Uterus (tissue), 4 donors: ENCODE data around the gene ERICH3. TPM values are rescaled to one million over a fixed set of nuclear protein-coding genes. Genes with fewer than 3 reads are reported as not detected.

Experiments used
- DNase-seq, 2 donors: peaks; one replicate each; pipeline ENCODE4 v3.0.0-alpha.2; 2019 to 2020
- H3K27ac ChIP-seq, 2 donors: fragments of 200-600 bp; sonication (generic); 1 replicate in 1 of 2; 2 replicates in 1 of 2; pipeline ENCODE4 v1.5.1; 2016 to 2018
- H3K27me3 ChIP-seq, 2 donors: fragments of 200-600 bp; sonication (generic); one replicate each; pipeline ENCODE4 v1.5.1; 2018 to 2019; ENCODE audit warnings: control low read depth in 1 of 2
- H3K36me3 ChIP-seq, 2 donors: fragments of 200-600 bp; sonication (generic); one replicate each; pipeline ENCODE4 v1.5.1; 2019; ENCODE audit warnings: control low read depth in 1 of 2
- H3K4me1 ChIP-seq, 2 donors: fragments of 200-600 bp; sonication (generic); one replicate each; pipeline ENCODE4 v1.5.1; 2018 to 2019; ENCODE audit warnings: control low read depth in 1 of 2
- H3K4me3 ChIP-seq, 2 donors: fragments of 200-600 bp; sonication (generic); 1 replicate in 1 of 2; 2 replicates in 1 of 2; pipeline ENCODE4 v1.5.1; 2018 to 2019; ENCODE audit warnings: mild to moderate bottlenecking in 1 of 2
- H3K9me3 ChIP-seq, 2 donors: fragments of 200-600 bp; sonication (generic); one replicate each; pipeline ENCODE4 v1.5.1; 2019; ENCODE audit warnings: control low read depth in 1 of 2
- POLR2A ChIP-seq, 2 donors: fragments of 450-650 bp; IDR thresholded peaks; one replicate each; pipeline ENCODE4 v1.6.1; 2016; ENCODE audit warnings: antibody characterized with exemption in 2 of 2, mild to moderate bottlenecking in 1 of 2, moderate library complexity in 1 of 2
- intact Hi-C: fragments of 100-400 bp; cut with DNase I; formaldehyde crosslinking; loops from one replicate; pipeline ENCODE4 v1.15.1; 2023; ENCODE audit warnings: low total_unique reads
- total RNA-seq, 4 donors: library from RNA; depleted of rRNA in 3 of 4; stranded (reverse); fragments of >200 nt in 3 of 4; gene quantifications; one replicate each; pipeline versions ENCODE4 v1.1.0 to v1.2.4, GENCODE V29; 2014 to 2023
- TF ChIP-seq, protein P1 (sequence below), 4 experiments: fragments of 200-600 bp in 2 of 4; fragments of 450-650 bp in 2 of 4; sonication (generic) in 2 of 4; IDR thresholded peaks; one replicate each; pipeline ENCODE4 v1.5.1; 2016 to 2019; ENCODE audit warnings: antibody characterized with exemption in 4 of 4, mild to moderate bottlenecking in 2 of 4, moderate library complexity in 1 of 4
- donor health status: DM: yes; HTN: yes; CAD: no.

Gene ERICH3
- total RNA-seq, 4 donors from 2014 or later = under 0.01 to 3.7 (median 0.67) TPM

DNA sequence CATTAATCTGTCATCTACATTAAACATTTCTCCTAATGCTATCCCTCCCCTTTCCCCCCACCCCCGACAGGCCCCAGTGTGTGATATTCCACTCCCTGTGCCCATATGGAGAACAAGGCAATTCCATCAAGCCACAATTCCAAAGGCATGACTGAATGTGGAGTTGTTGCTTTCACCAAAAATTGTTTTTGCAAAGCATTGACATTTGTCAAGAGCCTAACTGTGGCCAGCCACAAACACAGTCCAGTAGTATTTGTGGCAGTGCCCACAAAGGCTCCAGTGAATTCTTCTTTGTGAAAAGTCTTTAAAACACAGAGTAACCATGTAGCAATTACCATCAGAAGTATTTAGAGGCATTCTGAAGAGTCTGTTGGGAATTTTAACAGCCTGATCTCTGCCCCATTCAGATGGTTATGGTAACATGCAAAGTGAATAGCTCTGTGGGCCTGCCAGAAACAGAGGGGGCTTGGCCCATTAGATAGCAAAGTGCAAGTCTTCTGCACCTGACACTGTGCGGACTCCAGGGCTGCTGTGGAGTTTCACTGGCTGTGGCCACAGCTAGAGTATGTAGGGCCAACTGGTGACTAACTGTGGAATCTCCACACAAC lies 149.6 kb downstream of the ERICH3 start:
- DNase-seq = no peak
- intact Hi-C loops = no loop called here
- Histone ChIP-seq H3K9me3 (no peaks in the 10 kb centered on the region), H3K27me3 (no peaks in the 10 kb centered on the region), H3K27ac (no peak overlapping the region), H3K4me1 (no peaks in the 10 kb centered on the region), H3K4me3 (no peak overlapping the region), H3K36me3 (no peaks in the 10 kb centered on the region)
- TF ChIP-seq, protein P1, sequence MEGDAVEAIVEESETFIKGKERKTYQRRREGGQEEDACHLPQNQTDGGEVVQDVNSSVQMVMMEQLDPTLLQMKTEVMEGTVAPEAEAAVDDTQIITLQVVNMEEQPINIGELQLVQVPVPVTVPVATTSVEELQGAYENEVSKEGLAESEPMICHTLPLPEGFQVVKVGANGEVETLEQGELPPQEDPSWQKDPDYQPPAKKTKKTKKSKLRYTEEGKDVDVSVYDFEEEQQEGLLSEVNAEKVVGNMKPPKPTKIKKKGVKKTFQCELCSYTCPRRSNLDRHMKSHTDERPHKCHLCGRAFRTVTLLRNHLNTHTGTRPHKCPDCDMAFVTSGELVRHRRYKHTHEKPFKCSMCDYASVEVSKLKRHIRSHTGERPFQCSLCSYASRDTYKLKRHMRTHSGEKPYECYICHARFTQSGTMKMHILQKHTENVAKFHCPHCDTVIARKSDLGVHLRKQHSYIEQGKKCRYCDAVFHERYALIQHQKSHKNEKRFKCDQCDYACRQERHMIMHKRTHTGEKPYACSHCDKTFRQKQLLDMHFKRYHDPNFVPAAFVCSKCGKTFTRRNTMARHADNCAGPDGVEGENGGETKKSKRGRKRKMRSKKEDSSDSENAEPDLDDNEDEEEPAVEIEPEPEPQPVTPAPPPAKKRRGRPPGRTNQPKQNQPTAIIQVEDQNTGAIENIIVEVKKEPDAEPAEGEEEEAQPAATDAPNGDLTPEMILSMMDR (IDR thresholded peaks at IDR 0.05) = no peak
- TF ChIP-seq POLR2A (IDR thresholded peaks at IDR 0.05) = no peak

GRCh38 chr1:74522148-74522547 lies 151.4 kb downstream of the ERICH3 start:
- Histone ChIP-seq H3K27ac (no peak overlapping the region), H3K27me3 (no peaks in the 10 kb centered on the region), H3K4me1 (no peaks in the 10 kb centered on the region), H3K36me3 (no peaks in the 10 kb centered on the region), H3K4me3 (no peak overlapping the region), H3K9me3 (no peaks in the 10 kb centered on the region)
- DNase-seq = no peak
- TF ChIP-seq, protein P1 (IDR thresholded peaks at IDR 0.05) = no peak
- TF ChIP-seq POLR2A (IDR thresholded peaks at IDR 0.05) = no peak
- intact Hi-C loops = no loop called here

Other genes with a start within 250 kb of the ERICH3 start
- under 1 TPM in 1 of 4 donors, not detected in 3; 0.21 TPM for gene LRRC53, start 161.2 kb downstream of the ERICH3 start, total RNA-seq
- gene CRYZ, start 59.3 kb upstream of the ERICH3 start, total RNA-seq = 10 to 100 TPM; 22.4 to 53.7 (median 36.4) TPM
- 10 to 100 TPM; 18.8 to 26.7 (median 24.6) TPM for gene TYW3, start 59.4 kb upstream of the ERICH3 start, total RNA-seq